GM21515 (cell line): ENCODE data around the gene UBR4.

ENCODE experiments used
- ATAC-seq: cut with Tn5 transposase; IDR thresholded peaks from one replicate; pipeline ENCODE4 v1.9.1; 2021; ENCODE audit not compliant: unreplicated experiment

The UBR4 gene

DNA sequence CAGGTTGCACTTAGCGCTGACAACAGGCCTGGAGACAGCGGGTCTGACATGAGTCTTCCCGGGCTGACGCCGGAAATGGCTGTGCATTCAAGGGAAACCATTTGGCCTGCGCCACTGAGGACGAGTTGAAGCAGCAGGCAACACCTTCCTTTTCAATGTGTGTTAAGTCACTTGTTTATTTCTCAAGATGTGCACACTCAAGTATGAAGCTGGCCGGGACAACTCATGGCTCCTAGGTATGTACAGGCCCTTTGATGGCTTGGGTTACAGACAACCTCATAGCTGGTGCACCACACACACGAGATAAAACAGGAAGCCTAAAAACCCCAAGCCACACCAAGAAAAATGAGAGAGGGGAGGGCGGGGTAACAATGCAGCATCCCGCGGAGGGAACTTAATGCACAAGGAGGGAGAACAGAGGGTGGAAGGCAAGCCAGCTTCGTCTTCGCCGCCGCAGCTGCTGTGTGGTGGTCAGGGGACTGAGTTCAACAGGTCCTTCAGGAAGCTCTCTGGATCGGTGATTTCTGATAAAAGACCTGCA is 135.6 kb downstream of the UBR4 start:
- ATAC-seq = no peak

DNA sequence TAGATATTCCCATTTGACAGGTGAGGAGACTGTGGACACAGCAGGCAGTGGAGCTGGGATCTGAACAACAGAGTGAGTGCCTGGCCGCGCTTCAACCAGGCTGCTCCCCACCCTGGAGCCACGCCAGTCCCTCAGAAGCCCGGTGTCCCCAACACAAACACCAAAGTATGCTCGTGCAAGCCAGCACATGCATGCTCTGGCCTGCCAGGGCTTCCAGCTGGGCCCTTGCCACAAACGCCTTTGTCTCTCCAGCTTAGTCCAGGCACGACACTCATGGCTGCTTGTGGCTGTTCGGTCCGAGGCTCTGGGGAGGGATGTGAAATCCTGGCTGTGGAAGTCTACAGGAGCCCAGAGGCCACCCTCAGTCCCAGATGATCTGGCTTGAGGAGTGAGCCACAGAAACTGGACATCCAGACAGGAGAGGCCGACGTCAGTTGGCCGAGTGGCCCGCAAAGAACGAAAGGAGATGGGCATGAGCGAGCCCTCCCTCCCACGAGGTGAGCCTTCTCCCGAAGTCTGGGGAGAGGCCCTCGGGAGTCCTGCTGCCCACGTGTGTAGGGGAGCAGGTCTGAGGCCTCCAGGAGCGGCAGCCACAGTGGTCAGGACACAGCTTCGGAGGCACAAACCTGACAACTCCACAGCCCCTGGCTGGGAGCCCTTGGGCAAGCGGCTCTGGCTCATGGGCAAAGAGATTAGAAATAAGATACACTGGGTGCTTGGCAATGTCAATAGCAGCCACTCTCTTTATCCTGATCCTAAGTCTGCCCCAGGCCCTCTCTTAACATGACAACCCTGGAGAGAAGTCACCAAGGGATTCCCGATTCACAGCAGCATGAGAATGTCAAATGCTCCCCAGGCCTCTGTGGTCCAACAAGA is 136.5 kb downstream of the UBR4 start:
- no peak for ATAC-seq

DNA sequence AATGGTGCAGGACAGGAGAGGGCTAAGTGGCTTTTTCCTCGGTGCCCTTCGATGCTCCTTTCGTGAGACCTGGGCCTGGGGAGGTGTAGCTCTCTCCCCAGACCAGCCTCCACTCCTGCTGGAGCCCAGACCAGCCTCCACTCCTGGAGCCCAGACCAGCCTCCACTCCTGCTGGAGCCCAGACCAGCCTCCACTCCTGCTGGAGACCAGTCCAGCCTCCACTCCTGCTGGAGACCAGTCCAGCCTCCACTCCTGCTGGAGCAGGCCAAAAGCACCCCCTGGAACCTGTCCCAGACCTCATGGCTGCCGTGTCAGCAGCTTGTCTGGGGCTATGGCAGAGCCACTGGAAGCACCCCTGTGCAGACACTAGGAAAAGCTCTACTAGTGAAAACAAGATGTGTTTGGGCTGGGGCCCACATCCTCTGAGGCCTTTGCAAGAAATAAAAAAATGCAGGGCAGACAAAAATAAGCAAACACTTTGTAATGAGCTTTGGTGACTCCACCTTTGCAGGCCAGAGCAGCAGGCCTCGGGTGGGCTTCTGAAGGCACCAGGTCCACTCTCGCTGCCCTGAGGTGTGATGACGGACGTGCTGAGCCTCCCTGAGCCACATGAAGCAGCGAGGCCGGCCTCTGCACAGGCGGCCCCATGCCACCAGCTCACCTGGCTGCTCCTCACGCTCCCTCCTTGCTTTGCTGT is 137.6 kb downstream of the UBR4 start:
- no peak for ATAC-seq

GRCh38 chr1:19071674-19072281 is 138.3 kb downstream of the UBR4 start:
- no peak for ATAC-seq

GRCh38 chr1:19070891-19071621 is 139.0 kb downstream of the UBR4 start:
- ATAC-seq = no peak

DNA sequence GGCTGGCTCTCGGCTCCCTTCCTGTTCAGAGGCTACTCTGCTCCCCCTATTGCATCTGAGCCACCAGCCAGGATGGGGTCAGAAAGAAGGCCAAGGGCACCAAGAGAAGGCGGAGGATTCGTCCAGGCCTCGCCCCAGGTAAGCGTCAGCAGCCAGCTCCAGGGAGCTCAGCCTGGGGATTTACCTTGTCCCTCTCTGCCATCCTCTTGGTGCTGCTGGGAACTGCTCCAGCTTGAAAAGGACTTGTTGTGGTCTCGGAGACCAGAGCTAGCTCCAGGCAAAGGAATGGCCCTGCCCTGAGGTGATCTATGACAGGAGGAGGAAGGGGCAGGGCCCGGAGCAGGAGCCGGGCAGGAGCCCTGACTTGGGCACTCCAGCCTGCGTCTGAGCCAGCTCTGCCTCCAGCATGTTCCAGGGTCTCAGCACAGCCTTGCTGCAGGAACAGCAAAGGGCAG is 139.8 kb downstream of the UBR4 start:
- no peak for ATAC-seq

DNA sequence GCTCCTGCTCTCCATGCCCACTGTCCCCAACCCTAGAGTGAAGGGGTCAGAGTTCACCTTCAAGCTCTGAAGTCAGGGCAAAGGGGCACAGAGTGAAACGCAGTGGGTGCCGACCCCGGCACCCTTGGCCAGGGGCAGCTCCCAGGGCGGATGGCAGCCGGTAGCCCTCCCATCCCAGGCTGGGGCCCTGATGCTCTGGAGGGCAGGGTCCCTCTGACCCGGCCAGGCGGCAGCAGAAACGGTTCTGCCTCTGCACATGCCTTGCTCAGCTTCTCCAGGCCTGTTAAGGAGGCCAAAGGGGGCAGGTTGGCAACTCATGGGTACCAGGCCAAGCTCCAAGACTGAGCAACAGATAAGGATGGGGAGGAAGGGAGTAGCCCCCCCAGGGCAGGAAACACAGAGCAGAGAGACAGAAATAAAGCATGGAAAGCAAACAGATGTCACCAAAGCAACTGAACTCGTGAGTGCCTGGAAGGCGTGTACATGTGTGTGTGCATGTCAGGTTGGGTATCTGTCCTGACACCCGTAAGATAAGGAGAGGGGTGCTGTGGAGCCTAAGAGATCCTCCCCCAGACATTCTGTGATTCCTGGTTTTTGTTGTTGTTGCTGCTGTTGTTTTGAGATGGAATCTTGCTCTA is 141.3 kb downstream of the UBR4 start:
- ATAC-seq = no peak

DNA sequence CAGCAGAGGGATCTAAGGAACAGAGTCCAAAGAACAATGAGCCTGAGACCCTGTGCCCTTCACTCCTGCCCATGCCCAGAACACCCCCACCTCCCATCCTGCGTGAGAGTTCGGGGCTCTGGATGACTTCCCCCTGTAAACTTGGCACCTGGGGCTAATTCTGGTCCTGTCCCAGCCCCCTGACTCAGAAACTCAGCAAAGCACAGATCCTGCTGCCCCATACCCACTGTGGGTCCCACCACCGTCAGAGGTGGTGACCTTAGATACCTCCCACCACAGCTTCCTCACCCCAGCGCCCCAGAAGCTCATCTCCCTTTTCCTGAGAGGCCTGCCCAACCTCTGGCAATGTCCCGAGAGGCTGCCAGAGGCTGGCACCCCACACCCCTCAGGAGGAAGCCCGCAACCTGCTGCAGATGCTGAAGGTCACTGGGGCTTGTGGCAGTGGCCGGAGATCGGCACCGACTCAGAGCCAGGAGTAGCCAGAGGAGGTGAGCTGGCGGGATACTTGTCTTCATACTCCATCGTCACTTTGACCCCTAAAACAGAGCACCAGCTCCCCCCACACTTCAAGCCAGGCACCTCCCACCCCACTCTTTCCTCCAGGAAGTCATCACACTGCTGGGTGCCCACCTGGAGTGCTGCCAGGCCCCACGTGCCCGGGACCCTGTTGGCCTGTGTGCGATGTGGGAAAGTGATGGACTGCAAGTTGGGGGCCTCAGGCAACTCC is 142.0 kb downstream of the UBR4 start:
- no peak for ATAC-seq

DNA sequence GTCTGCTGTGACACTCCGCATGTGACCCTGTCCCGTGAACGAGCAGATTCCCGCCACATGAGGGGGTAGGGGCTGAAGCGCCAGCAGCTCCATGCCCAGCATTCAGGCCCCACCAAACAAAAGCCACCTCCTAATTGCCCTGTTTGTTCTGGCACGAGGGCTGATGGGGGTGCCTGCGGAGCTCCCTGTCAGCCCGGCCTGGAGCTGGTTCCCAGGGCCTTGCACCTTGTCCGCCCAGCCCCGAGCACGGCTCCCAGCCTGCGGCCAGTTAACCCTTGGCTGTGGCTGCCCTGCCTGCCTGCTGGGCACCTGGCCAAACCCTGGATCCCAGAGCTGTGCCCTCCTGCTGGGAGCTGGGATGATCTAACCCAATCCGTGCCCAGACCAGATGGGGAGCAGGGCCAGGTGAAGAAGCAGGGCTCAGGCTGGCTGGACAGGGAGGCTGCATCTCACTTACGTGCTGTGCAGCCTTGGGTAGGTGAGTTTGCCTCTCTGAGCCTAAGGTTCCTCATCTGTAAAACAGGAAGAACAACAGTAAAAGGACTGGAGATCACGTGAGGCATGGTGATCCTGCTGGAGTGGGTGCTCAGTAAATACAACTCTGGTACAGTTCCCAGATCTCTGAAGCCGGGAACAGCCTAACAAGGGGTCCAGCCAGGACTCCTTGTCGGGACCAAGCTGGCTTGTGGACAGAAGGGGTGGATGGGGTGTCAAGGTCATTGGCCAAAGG is 142.7 kb downstream of the UBR4 start:
- ATAC-seq = no peak

- ATAC-seq = no peak
These were observed 143.2 kb downstream of the UBR4 start for GRCh38 chr1:19066874-19067181.

- ATAC-seq = no peak
These were observed 143.7 kb downstream of the UBR4 start for GRCh38 chr1:19066248-19066873.

- ATAC-seq = no peak
These were observed 144.4 kb downstream of the UBR4 start for GRCh38 chr1:19065526-19066247.

DNA sequence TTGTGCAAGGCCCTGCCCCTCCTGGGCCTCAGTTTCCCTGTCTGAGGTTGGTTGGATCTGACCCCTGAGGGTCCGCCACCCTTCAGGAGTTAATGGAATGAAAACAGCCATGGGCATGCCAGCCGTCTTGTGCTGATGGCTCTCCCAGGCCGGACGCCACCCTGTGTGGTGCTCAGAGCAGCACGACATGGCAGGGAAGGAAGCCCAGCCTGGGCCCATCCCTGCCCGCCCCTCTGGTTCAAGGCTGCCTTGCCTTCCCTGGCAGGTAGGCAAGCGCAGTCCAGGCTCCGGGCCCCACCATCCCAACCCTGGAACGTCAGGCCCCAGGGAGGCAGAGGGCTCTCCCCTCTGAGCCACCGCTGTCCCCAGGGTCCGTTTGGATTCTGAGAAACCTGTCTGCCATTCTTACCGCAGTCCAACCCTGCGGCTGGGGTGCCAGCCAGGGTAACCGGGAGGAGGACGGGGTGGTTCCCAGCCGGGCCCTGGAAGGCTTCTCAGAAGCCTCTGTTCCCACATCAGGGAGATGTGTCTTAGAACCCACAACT is 145.1 kb downstream of the UBR4 start:
- no peak for ATAC-seq

- ATAC-seq = no peak
These were observed 146.9 kb downstream of the UBR4 start for GRCh38 chr1:19063122-19063521.

- ATAC-seq = no peak
These were observed 147.6 kb downstream of the UBR4 start for GRCh38 chr1:19062258-19063029.

DNA sequence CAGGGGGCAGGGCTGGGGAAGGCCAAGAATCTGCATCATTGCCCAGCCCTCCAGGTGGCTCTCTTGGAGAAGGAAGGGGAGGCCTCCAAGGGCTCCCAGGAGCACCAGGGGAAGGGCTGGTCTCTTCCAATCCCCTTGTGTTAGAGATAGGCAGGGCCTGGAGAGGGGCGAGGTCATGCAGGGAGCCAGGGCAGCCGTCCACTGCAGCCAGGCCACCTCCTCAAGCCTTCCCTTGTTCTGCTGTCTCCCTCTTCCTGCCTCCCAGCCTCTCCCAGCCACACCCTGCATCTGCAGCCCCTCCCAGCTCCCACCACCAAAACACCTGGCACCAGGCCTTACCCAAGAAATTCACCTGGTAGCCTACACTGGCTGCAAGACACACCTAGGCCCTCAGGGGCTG is 148.3 kb downstream of the UBR4 start:
- no peak for ATAC-seq

GRCh38 chr1:19061343-19061742 is 148.7 kb downstream of the UBR4 start:
- ATAC-seq = no peak
